GM21390 (cell line): Measurements from ENCODE around the gene AIF1L.

ENCODE experiments used
- ATAC-seq: cut with Tn5 transposase; IDR thresholded peaks from one replicate; pipeline ENCODE4 v1.9.1; 2021; ENCODE audit not compliant: unreplicated experiment

The AIF1L gene

DNA sequence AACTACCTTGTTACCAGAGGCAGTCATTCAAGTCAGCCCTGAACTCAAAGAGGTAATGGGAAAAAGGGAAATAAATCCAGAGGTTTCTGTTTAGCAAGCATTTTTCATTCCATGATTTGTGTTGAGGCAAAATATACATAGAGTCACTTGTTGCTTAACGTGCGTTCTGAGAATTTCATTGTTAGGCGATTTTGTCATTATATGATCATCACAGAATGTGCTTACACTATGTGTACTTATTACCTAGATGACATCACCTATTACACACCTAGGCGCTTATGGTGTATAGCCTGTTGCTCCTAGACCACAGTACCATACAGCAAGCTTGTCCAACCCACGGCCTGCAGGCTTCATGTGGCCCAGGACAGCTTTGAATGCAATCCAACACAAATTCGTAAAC, 65.3 kb downstream of the AIF1L start:
- no peak for ATAC-seq

DNA sequence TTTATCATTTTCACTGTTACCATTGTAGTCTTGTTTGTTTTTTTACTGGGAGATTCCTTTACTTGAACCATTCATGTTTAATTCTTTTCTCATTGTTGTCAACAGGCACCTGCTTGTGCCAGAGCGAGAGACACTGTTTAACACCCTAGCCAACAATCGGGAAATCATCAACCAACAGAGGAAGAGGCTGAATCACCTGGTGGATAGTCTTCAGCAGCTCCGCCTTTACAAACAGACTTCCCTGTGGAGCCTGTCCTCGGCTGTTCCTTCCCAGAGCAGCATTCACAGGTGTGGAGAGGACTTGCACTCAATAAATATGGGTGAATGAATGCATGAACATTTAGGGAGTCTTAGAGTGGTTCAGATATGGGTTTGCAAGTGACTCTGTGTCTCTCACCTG, 66.6 kb downstream of the AIF1L start:
- ATAC-seq, result no peak

DNA sequence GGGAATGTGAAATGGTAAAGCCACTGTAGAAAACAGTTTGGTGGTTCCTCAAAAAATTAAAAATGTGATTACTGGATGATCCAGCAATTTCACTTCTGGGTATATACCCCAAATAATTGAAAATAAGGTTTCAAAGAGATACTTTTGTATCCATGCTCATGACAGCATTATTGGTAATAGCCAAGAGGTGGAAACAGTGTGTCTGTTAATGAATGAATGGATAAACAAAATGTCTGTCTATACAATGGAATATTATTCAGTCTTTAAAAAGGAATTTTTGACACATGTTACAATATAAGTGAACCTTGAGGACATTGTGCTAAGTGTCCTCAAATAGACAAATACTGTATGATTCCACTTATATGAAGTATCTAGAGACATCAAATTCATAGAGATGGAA, 69.2 kb downstream of the AIF1L start:
- no peak for ATAC-seq

DNA sequence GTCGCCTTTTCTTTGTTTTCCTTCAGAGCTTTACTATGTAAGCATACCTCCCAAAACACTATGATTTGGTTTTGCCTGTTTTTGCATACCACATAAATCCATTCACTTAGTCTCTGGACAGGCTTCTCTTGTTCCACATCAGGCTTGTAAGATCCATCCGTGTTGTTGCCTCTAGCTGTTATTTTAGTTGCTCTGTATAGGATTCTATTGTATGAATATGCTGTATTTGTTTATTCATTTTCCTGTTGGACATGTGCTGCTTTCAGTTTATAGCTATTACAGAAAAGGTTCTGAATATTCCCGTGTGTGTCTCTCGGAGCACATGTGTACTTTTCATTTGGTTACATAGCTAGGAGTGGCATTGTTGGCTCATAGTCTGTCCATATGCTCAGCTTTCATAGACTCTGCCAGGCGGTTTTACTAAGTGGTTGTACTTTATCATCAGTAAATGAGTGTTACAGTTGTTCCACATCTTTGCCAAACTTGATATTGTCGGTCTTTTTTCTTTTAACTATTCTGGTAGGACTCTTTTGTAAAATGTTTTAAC, 70.9 kb downstream of the AIF1L start:
- ATAC-seq, result no peak

DNA sequence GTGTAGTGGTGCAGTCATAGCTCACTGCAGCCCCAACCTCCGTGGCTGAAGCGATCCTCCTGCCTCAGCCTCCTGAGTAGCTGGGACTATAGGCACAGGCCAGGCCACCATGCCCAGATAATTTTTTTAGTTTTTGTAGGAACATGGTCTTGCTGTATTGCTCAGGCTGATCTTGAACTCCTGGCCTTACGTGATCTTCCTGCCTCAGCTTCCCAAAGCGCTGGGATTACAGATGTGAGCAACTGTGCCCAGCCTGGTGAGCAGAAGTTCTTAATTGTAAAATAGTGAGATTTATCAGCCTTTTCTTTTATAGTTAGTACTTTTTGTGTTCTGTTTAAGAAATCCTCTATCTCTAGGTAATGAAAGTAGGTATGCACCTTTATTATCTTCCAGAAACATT, 71.6 kb downstream of the AIF1L start:
- no peak for ATAC-seq

DNA sequence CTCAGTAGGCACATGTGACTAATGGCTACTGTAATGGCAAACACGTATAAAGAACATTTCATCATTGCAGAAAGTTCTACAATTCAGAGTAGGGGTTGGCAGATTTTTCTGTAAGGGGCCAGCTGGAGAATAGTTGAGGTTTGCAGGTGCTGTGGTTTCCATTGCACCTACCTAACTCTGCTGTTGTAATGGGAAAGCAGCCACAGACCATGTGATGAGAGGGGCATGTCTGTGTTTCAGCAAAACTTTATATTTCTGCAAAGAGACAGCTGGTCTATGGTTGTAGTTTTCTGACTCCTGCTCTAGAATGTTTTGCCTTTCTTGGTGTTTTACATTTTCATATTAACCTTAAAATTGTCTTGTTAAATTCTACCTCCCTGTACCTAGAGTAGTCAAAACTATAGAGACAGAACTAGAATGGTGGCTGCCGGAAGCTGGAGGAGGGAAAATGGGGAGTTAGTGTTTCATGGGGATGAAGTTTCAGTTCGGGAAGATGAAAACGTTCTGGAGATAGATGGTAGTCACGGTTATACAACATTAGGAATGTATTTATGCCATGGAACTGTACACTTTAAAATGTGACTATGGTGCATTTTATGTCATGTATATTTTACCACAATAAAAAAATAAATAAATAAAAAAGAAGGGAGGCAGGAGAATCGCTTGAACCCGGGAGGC, 73.4 kb downstream of the AIF1L start:
- ATAC-seq, result no peak
